ENCODE results near the gene TRIM28. TPM values are rescaled to one million over a fixed set of nuclear protein-coding genes. Genes with fewer than 3 reads are reported as not detected.
"Not testable (repeated sequence)": the region's sequence is repeated elsewhere in the genome, so short reads cannot be mapped to it uniquely, and the experiment has no call there.

TRIM28 gene
- total and polyA plus RNA-seq, 9 of the 15 experiments (the other 6 are each of a cell fraction or from before 2014, with no cell fraction given) = 12.1 to 797 (median 490) TPM

DNA sequence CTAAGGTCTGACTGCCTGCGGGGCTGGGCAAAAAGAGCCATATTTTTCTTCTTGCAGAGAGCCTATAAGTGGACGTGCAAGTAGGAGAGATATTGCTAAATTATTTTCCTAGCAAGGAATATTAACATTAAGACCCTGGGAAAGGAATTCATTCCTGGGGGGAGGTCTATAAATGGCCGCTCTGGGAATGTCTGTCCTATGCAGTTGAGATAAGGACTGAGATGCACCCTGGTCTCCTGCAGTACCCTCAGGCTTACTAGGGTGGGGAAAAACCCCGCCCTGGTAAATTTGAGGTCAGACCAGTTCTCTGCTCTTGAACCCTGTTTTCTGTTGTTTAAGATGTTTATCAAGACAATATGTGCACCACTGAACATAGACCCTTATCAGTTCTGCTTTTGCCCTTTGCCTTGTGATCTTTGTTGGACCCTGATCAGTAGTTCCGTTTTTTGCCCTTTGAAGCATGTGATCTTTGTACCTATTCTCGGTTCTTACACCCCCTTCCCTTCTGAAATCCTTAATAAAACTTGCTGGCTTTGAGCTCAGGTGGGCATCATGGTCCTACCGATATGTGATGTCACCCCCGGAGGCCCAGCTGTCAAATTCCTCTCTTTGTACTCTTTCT is 36.2 kb upstream of the TRIM28 start:
- H3K4me2 ChIP-seq (ENCODE audit: insufficient read depth, low read length); DNase-seq (ENCODE audit: extremely low read depth in 1 of 4, low spot score in 3 of 4); BruUV-seq (replicated peaks); H3K4me3 ChIP-seq; H3K27me3 ChIP-seq (ENCODE audit: control insufficient read depth in 2 of 2, insufficient read depth in 2 of 2, low read length in 2 of 2); H3K36me3 ChIP-seq (ENCODE audit: control insufficient read depth, insufficient read depth, low read length); CTCF ChIA-PET (ENCODE audit: low intra/inter-chr PET ratio); FAIRE-seq; H3K27ac ChIP-seq (ENCODE audit: extremely low read depth, low read depth, low read length); intact Hi-C loops (cut with micrococcal nuclease); ATAC-seq; H3K79me2 ChIP-seq (ENCODE audit: control insufficient read depth, insufficient read depth, low read length); POLR2A ChIA-PET; H4K20me1 ChIP-seq (replicated peaks; ENCODE audit: control insufficient read depth, insufficient read depth, low read length); in situ Hi-C loops (cut with MboI); H3K9me3 ChIP-seq (replicated peaks; ENCODE audit: control insufficient read depth, insufficient read depth, low read depth, low read length); H3K9ac ChIP-seq (ENCODE audit: insufficient read depth in 1 of 2, low read depth in 2 of 2, low read length in 2 of 2); H3K9me1 ChIP-seq (ENCODE audit: control insufficient read depth, insufficient read depth, low read length); H2AFZ ChIP-seq (ENCODE audit: low read depth, low read length): not testable (repeated sequence)
- peak; percentile 85 for TF ChIP-seq CBX5 (IDR thresholded peaks at IDR 0.05; ENCODE audit: borderline replicate concordance, low read depth)
- peak; percentile 79 for TF ChIP-seq TRIM28 (IDR thresholded peaks at IDR 0.05)
- TF ChIP-seq ZNF445 (CRISPR knock-in tag; IDR thresholded peaks at IDR 0.05; ENCODE audit: low read depth) = peak; percentile 93
- TF ChIP-seq, protein P1, sequence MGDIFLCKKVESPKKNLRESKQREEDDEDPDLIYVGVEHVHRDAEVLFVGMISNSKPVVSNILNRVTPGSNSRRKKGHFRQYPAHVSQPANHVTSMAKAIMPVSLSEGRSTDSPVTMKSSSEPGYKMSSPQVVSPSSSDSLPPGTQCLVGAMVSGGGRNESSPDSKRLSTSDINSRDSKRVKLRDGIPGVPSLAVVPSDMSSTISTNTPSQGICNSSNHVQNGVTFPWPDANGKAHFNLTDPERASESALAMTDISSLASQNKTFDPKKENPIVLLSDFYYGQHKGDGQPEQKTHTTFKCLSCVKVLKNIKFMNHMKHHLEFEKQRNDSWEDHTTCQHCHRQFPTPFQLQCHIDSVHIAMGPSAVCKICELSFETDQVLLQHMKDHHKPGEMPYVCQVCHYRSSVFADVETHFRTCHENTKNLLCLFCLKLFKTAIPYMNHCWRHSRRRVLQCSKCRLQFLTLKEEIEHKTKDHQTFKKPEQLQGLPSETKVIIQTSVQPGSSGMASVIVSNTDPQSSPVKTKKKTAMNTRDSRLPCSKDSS (IDR thresholded peaks at IDR 0.05; ENCODE audit: low read depth, partially characterized antibody) = peak; percentile 61
- WGBS (ENCODE audit: insufficient coverage, low coverage, missing lambda C conversion rate) = 47% methylated on average over 8 of the region's 8 CpGs
- peaks cover 9 to 27% of the 10 kb centered on the region in 2 experiments; a peak in 4 of 5 replicates for H3K4me1 ChIP-seq (replicated peaks in 1 of 2; ENCODE audit: control insufficient read depth in 2 of 2, insufficient read depth in 2 of 2, low read length in 2 of 2)

Data from K562 (cell line).